DOHH2 (cell line): Measurements from ENCODE around the gene MEX3C.

Experiments used
- EZH2phosphoT487 ChIP-seq: fragments of 200-600 bp; sonication (generic); IDR thresholded peaks from 2 replicates; pipeline ENCODE4 v1.6.1; 2017; ENCODE audit warnings: borderline replicate concordance, mild to moderate bottlenecking, antibody characterized with exemption, low read length, moderate library complexity, mixed read lengths
- TF ChIP-seq, protein P1 (sequence below): fragments of 200-600 bp; sonication (generic); IDR thresholded peaks from one replicate; pipeline ENCODE4 v1.5.1; 2014; ENCODE audit warnings: antibody characterized with exemption, mild to moderate bottlenecking, low read depth, low read length; ENCODE audit not compliant: poor library complexity, severe bottlenecking

DNA sequence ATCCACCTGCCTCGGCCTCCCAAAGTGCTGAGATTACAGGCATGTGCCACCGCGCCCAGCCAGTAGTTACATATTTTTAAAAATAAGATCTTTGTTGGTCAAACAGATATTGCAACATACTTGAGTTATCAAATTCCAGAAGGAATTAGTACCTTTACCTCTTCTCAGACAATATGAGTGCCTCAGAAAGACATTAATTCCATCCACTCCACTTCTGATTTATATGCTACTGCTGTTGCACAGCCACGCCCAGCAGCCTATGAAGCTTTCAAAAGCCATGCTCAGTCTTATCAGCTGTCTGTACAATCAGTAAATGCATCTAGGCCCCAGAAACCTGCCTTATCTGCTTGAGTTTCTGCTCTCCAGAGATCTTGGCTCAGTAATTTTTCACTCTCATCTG, 47.8 kb downstream of the MEX3C start:
- TF ChIP-seq, protein P1, sequence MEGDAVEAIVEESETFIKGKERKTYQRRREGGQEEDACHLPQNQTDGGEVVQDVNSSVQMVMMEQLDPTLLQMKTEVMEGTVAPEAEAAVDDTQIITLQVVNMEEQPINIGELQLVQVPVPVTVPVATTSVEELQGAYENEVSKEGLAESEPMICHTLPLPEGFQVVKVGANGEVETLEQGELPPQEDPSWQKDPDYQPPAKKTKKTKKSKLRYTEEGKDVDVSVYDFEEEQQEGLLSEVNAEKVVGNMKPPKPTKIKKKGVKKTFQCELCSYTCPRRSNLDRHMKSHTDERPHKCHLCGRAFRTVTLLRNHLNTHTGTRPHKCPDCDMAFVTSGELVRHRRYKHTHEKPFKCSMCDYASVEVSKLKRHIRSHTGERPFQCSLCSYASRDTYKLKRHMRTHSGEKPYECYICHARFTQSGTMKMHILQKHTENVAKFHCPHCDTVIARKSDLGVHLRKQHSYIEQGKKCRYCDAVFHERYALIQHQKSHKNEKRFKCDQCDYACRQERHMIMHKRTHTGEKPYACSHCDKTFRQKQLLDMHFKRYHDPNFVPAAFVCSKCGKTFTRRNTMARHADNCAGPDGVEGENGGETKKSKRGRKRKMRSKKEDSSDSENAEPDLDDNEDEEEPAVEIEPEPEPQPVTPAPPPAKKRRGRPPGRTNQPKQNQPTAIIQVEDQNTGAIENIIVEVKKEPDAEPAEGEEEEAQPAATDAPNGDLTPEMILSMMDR: no peak
- TF ChIP-seq EZH2phosphoT487: no peak
